Esophagus muscularis mucosa (tissue), 4 donors: ENCODE measurements around the gene CILP2. TPM values are rescaled to one million over a fixed set of nuclear protein-coding genes. Genes with fewer than 3 reads are reported as not detected.

Experiments
- DNase-seq: peaks from one replicate; pipeline ENCODE4 v3.0.0-alpha.2; 2017; ENCODE audit errors: extremely low spot score
- H3K27ac ChIP-seq, 4 donors: fragments of 200-600 bp; sonication (generic); replicated peaks in 1 of 4; 1 replicate in 3 of 4; 2 replicates in 1 of 4; pipeline ENCODE4 v1.5.1; 2016 to 2019; ENCODE audit warnings: mild to moderate bottlenecking in 1 of 4
- H3K27me3 ChIP-seq, 4 donors: fragments of 200-600 bp; sonication (generic); one replicate each; pipeline versions ENCODE4 v1.5.1 to v1.6.0; 2016 to 2019
- H3K36me3 ChIP-seq, 4 donors: fragments of 200-600 bp; sonication (generic); one replicate each; pipeline ENCODE4 v1.5.1; 2016 to 2019
- H3K4me1 ChIP-seq, 4 donors: fragments of 200-600 bp; sonication (generic); one replicate each; pipeline ENCODE4 v1.5.1; 2016 to 2019
- H3K4me3 ChIP-seq, 4 donors: fragments of 200-600 bp; sonication (generic); 1 replicate in 2 of 4; 2 replicates in 2 of 4; pipeline ENCODE4 v1.5.1; 2016 to 2019; ENCODE audit warnings: mild to moderate bottlenecking in 4 of 4, moderate library complexity in 1 of 4
- H3K9me3 ChIP-seq, 4 donors: fragments of 200-600 bp; sonication (generic); 1 replicate in 3 of 4; 2 replicates in 1 of 4; pipeline ENCODE4 v1.5.1; 2016 to 2019
- CTCF ChIP-seq, 3 experiments: fragments of 200-600 bp in 2 of 3; fragments of 450-650 bp in 1 of 3; sonication (generic) in 2 of 3; IDR thresholded peaks; one replicate each; pipeline ENCODE4 v1.5.1; 2017 to 2019; ENCODE audit warnings: antibody characterized with exemption in 3 of 3, mild to moderate bottlenecking in 2 of 3, moderate library complexity in 1 of 3
- EP300 ChIP-seq: sonication (generic); formaldehyde crosslinking; IDR thresholded peaks from one replicate; pipeline ENCODE4 v1.6.1; 2017; ENCODE audit warnings: antibody characterized with exemption
- POLR2A ChIP-seq: fragments of 450-650 bp; IDR thresholded peaks from one replicate; pipeline ENCODE4 v1.6.1; 2017; ENCODE audit warnings: antibody characterized with exemption, moderate library complexity, mild to moderate bottlenecking, low read depth
- POLR2AphosphoS5 ChIP-seq, 2 donors: sonication (generic); formaldehyde crosslinking; IDR thresholded peaks; one replicate each; pipeline ENCODE4 v1.6.1; 2017; ENCODE audit warnings: antibody characterized with exemption in 2 of 2
- WGBS: methylation state at CpG from one replicate; pipeline ENCODE4 v1.1.5; 2018; 5-methylcytosine and 5-hydroxymethylcytosine counted together
- intact Hi-C: fragments of 100-400 bp; cut with DNase I; formaldehyde crosslinking; loops from one replicate; pipeline ENCODE4 v1.15.1; 2023
- total RNA-seq, 4 donors: library from RNA; depleted of rRNA; stranded (reverse); fragments of >200 nt; gene quantifications; one replicate each; pipeline versions ENCODE4 v1.1.0 to v1.2.1, GENCODE V29; 2016

The CILP2 gene
- total RNA-seq, 4 donors from 2014 or later, result 0.13 to 0.52 (median 0.29) TPM

- DNase-seq, result no peak
- Histone ChIP-seq H3K36me3 (peaks cover 12 to 26% (median 22%) of the 10 kb centered on the region in 4 donors), H3K4me3 (peak overlapping the region in 1 of 4 donors; percentile 19), H3K27me3 (peaks cover 0 to 5% (median 0%) of the 10 kb centered on the region in 4 donors), H3K27ac (no peak overlapping the region), H3K9me3 (no peaks in the 10 kb centered on the region), H3K4me1 (peaks cover 15 to 31% (median 24%) of the 10 kb centered on the region in 4 donors)
- 23% methylated on average over 29 of the region's 48 CpGs for WGBS
- intact Hi-C loops, result loop anchor here (2.0 to 5.0 kb wide), 2 partner anchors 111 to 425 kb away; partner anchors contain the start of gene GMIP
- TF ChIP-seq EP300, result no peak
- peak in 1 of 2 donors; percentile 53 for TF ChIP-seq POLR2AphosphoS5 (IDR thresholded peaks at IDR 0.05)
- peak; percentile 85 to 99 (median 93) for TF ChIP-seq CTCF (IDR thresholded peaks at IDR 0.05)
- no peak for TF ChIP-seq POLR2A
These were observed 5.9 kb upstream of the CILP2 start for GRCh38 chr19:19531951-19532805.

DNA sequence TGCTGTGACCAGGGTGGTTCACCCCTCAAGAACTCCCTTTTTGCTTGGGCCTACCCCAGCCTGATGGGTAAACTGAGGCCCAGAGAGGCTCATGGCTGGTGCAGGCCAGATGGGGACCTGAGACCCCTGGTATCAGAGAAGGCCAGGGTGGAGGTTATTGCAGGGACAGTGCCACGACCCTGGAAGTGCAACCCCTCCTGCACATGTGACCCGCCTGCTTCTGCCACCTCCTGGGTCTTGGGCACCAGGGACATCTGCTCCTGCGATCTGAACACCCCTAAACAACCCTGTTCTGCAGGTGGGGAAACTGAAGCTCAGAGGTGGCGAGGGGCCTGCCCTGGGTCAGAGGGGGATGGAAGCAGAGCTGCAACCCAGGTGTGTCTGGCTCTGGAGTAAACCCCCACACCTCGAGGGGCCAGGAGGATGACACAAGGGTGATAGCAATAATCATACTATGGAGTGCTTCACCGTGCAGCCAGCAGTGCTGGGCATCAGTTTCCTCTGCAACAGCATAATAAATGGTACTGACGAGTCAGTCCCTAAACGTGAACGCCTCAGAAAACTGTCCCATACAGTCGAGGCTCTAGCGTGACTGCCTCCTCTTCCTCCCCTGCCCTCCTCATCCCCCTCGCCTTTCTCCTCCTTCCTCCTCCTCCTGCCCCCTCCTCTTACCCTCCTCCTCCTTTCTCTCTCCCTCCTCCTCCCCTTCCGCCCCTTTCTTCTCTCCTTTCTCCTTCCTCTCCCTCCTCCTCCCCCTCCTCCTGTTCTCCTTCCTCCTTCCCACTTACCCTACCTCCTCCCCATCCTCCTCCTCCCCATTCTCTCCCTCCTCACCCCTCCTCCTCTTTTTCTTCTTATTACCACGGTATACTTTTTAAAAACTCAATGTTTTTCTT, 5.0 kb upstream of the CILP2 start:
- Histone ChIP-seq H3K9me3 (no peaks in the 10 kb centered on the region), H3K27ac (no peak overlapping the region), H3K4me3 (no peak overlapping the region), H3K4me1 (peaks cover 17 to 39% (median 32%) of the 10 kb centered on the region in 4 donors), H3K36me3 (peaks cover 4 to 17% (median 14%) of the 10 kb centered on the region in 4 donors), H3K27me3 (peaks cover 2 to 12% (median 4%) of the 10 kb centered on the region in 4 donors)
- 74% methylated on average over 13 of the region's 14 CpGs for WGBS
- no peak for TF ChIP-seq CTCF (IDR thresholded peaks at IDR 0.05)
- no peak for TF ChIP-seq POLR2A
- TF ChIP-seq EP300, result no peak
- no peak for TF ChIP-seq POLR2AphosphoS5 (IDR thresholded peaks at IDR 0.05)
- no peak for DNase-seq
- intact Hi-C loops, result loop anchor here (2.0 to 5.0 kb wide), 2 partner anchors 110 to 424 kb away; partner anchors contain the start of gene GMIP

GRCh38 chr19:19533841-19534240, 4.2 kb upstream of the CILP2 start:
- Histone ChIP-seq H3K4me3 (no peak overlapping the region), H3K4me1 (peaks cover 24 to 39% (median 36%) of the 10 kb centered on the region in 4 donors), H3K36me3 (peaks cover 0 to 12% (median 9%) of the 10 kb centered on the region in 4 donors), H3K27me3 (peaks cover 6 to 20% (median 12%) of the 10 kb centered on the region in 4 donors), H3K27ac (no peak overlapping the region), H3K9me3 (no peaks in the 10 kb centered on the region)
- intact Hi-C loops, result loop anchor here (2.0 to 5.0 kb wide), 2 partner anchors 109 to 423 kb away; partner anchors contain the start of gene GMIP
- DNase-seq, result no peak
- 87% methylated on average over 6 of the region's 6 CpGs for WGBS
- TF ChIP-seq CTCF (IDR thresholded peaks at IDR 0.05), result no peak
- TF ChIP-seq POLR2A, result no peak
- TF ChIP-seq POLR2AphosphoS5 (IDR thresholded peaks at IDR 0.05), result no peak

DNA sequence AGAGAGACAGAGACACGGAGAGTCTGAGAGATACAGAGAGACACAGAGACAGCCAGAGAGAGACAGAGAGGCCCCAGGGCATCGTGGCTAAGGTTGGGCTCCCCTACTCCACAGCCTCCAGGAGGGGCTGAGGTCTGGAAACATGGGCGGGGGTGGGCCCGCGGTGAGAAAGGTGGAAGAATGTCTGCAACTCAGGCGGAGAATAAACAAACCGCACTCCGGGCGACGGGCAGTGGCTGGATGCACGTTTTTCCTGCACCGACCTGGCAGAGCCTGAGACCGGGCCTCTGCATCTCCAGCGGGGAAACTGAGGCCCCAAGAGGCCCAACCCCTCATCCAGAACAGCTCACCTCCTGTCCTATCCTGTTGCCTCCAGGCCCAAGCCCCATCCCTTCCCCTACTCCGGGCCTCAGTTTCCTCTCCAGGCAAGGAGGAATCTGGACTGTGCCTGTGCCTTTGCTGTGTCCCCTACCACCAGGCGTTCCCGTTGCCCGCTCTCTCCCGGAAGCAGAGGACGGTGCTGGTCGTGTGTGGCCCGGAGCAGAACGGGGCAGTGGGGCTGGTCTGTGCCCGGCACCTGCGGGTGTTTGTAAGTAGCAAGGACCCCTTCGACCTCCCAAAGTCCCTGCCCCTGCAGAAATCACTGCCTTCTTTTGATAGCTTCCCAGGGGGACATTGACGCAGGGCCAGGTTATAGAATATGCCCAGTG, 3.4 kb upstream of the CILP2 start:
- Histone ChIP-seq H3K4me1 (peaks cover 21 to 37% (median 31%) of the 10 kb centered on the region in 4 donors), H3K36me3 (peaks cover 0 to 9% (median 7%) of the 10 kb centered on the region in 4 donors), H3K4me3 (no peak overlapping the region), H3K27me3 (peaks cover 6 to 29% (median 20%) of the 10 kb centered on the region in 4 donors), H3K27ac (no peak overlapping the region), H3K9me3 (no peaks in the 10 kb centered on the region)
- 74% methylated on average over 26 of the region's 27 CpGs for WGBS
- no peak for DNase-seq
- intact Hi-C loops, result loop anchor here (5.0 kb wide), 1 partner anchor 423 kb away; no protein-coding TSS in a partner anchor
- TF ChIP-seq POLR2A, result no peak
- no peak for TF ChIP-seq POLR2AphosphoS5 (IDR thresholded peaks at IDR 0.05)
- no peak for TF ChIP-seq CTCF (IDR thresholded peaks at IDR 0.05)
- TF ChIP-seq EP300, result no peak
